Measurements from ENCODE around the gene CTSE. TPM values are rescaled to one million over a fixed set of nuclear protein-coding genes. Genes with fewer than 3 reads are reported as not detected.

Gene CTSE
- total RNA-seq, 4 donors from 2014 or later = 3.6 to 8.1 (median 3.6) TPM; not detected in 1

DNA sequence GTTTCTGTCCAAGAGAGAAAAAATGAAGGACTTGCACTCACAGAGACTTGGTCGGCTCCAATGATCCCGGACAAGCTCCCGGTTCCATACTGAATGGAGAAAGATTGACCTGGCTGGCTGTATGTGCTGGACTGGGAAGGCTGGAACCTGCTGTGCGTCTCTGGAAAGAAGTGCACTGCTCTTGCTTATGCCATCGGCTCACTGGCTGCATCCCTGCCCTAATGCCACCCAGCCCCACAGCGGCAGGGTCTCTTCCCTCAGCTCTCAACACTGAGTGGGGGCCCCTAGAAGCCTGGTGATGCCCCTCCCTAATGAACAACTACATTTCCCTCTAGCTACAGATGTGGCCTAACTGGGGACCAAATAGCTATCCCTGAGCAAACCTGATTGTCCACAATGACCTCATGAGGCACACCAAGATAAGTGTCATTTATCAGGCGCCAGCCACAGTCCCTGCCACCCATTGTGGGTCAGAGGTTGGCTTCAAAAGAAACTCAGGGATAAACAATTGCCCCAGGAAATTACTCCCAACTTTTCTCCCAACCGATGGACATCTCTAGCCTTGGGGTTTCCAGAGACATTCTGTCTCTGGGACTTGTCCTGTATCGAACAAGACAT is 2.6 kb downstream of the CTSE start:
- no peak overlapping the region for H3K4me3 ChIP-seq
- no peak for DNase-seq
- no peaks in the 10 kb centered on the region for H3K36me3 ChIP-seq
- H3K9me3 ChIP-seq = no peaks in the 10 kb centered on the region
- no peaks in the 10 kb centered on the region for H3K4me1 ChIP-seq
- H3K27me3 ChIP-seq = no peaks in the 10 kb centered on the region
- no peak overlapping the region for H3K27ac ChIP-seq
- no peak for TF ChIP-seq POLR2A (IDR thresholded peaks at IDR 0.05)
- no peak for TF ChIP-seq CTCF (IDR thresholded peaks at IDR 0.05)

- no peaks in the 10 kb centered on the region for H3K9me3 ChIP-seq
- no peaks in the 10 kb centered on the region for H3K36me3 ChIP-seq
- no peak for DNase-seq
- no peak overlapping the region for H3K27ac ChIP-seq
- H3K27me3 ChIP-seq = no peaks in the 10 kb centered on the region
- no peak for TF ChIP-seq CTCF (IDR thresholded peaks at IDR 0.05)
- no peak for TF ChIP-seq POLR2A (IDR thresholded peaks at IDR 0.05)
- H3K4me1 ChIP-seq = no peaks in the 10 kb centered on the region
- H3K4me3 ChIP-seq = no peak overlapping the region
Measured at GRCh38 chr1:206020393-206021007, 3.2 kb downstream of the CTSE start.

DNA sequence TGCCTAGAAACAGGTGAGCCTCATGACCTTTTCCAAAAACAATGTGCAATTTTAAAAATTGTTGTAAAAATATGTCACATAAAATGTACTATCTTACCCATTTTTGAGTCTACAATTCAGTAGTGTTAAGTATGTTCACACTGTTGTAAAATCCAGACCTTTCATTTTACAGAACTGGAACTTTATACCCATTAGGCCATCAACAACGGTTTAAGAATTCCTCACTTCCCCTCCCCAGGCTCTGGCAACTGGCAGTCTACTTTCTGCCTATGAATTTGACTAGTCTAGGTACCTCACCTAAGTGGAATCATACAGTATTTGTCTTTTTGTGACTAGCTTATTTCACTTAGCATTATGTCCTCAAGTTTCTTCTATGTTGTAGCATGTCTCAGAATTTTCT is 8.6 kb downstream of the CTSE start:
- no peaks in the 10 kb centered on the region for H3K27me3 ChIP-seq
- DNase-seq = no peak
- TF ChIP-seq POLR2A (IDR thresholded peaks at IDR 0.05) (no peak), CTCF (IDR thresholded peaks at IDR 0.05) (no peak)
- H3K27ac ChIP-seq = no peak overlapping the region
- H3K9me3 ChIP-seq = no peaks in the 10 kb centered on the region
- no peak overlapping the region for H3K4me3 ChIP-seq
- peaks cover 0 to 4% (median 0%) of the 10 kb centered on the region in 4 donors for H3K4me1 ChIP-seq
- H3K36me3 ChIP-seq = no peaks in the 10 kb centered on the region

DNA sequence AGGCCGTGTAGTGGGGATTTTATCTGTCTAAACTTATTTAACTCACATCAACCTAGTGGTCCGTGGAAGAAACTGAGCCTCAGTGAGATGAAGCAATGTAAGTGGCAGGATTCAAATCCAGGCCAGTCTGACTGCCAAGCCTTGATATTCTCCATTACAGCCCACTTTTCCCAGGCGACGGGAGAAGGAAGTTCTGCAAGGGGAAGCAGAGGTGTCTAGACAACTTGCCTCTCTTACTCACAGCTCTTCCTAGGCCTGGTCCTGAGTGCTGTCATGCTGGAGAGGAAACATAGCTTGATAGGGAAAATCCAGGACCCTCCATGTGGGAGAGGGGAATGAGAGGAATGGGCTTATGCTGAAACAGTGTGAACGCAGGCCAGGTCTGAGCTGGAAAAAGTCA is 9.1 kb downstream of the CTSE start:
- no peak overlapping the region for H3K27ac ChIP-seq
- H3K9me3 ChIP-seq = no peaks in the 10 kb centered on the region
- H3K4me3 ChIP-seq = no peak overlapping the region
- no peaks in the 10 kb centered on the region for H3K36me3 ChIP-seq
- no peak for DNase-seq
- TF ChIP-seq CTCF (IDR thresholded peaks at IDR 0.05) (no peak), POLR2A (IDR thresholded peaks at IDR 0.05) (no peak)
- H3K4me1 ChIP-seq = peaks cover 0 to 4% (median 0%) of the 10 kb centered on the region in 4 donors
- H3K27me3 ChIP-seq = no peaks in the 10 kb centered on the region

DNA sequence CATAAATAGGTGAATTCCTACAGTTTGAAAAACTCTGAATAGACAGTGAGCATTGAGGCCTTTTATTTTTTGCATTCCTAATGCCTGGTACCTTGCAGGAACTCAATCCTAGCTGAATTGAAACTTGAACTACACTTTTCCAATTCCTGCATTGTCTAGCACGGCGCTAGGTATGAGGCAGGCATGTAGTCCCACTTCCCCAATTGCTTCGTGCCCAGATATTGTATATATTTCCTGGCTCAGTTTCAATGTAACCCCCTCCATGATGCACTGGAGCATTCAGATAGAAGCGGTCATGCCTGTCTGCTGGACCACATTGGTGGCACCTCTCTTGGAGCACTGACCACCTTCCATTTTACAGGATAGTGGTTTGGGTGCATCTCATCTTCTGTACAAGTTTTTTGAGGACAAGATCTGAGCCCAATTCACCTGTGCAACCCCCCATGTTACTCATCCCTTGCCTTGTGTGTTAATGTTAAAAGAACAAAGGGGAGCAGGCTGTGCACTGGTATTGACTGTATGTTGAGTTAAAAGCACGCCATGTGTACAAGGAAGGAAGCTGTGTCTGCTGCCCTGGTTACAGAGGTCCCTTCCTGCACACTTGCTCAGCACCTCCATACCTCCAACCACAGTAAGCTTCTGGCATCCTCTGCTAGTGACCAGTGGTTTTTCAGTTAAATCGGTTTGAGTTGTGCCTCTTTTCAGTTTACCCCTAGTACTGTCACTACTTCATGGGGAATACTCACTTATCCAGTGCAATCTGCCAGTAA is 10.5 kb downstream of the CTSE start:
- Histone ChIP-seq H3K4me3 (no peak overlapping the region), H3K9me3 (no peaks in the 10 kb centered on the region), H3K36me3 (no peaks in the 10 kb centered on the region), H3K4me1 (peaks cover 0 to 4% (median 0%) of the 10 kb centered on the region in 4 donors), H3K27me3 (no peaks in the 10 kb centered on the region), H3K27ac (no peak overlapping the region)
- no peak for TF ChIP-seq CTCF (IDR thresholded peaks at IDR 0.05)
- TF ChIP-seq POLR2A (IDR thresholded peaks at IDR 0.05) = no peak
- DNase-seq = no peak
